Activated naive CD4-positive, alpha-beta T cell treated with anti-CD3 and anti-CD28 coated beads, Interleukin-2, amount 50 U/mL, for 16 hours (primary cell): Measurements from ENCODE around the gene ITPK1.
A peak's percentile ranks its signal among the peaks of the same experiment; 100 is the strongest.

ENCODE experiments used
- DNase-seq: peaks from one replicate; pipeline ENCODE4 v3.0.0-alpha.2; 2020

Gene ITPK1

DNA sequence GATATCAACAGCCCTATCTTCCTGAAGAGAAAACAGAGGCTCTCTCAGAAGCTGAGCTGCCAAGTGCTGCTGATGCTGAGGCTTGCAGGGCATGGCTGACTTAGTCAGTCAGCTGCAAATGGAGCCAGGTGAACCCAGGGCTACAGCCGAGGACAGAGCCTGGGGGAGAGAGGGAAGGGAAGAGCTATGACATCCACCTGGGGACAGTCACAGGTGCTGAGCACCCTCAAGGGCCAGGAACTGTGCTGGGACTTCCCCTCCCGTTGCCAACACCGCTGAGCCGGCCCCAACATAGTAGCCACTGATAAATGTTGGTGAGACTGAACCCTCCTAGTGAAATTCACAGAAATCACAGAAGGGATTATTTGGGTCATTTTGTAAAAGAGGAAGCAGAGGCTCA is 199.5 kb downstream of the ITPK1 start:
- DNase-seq = no peak

DNA sequence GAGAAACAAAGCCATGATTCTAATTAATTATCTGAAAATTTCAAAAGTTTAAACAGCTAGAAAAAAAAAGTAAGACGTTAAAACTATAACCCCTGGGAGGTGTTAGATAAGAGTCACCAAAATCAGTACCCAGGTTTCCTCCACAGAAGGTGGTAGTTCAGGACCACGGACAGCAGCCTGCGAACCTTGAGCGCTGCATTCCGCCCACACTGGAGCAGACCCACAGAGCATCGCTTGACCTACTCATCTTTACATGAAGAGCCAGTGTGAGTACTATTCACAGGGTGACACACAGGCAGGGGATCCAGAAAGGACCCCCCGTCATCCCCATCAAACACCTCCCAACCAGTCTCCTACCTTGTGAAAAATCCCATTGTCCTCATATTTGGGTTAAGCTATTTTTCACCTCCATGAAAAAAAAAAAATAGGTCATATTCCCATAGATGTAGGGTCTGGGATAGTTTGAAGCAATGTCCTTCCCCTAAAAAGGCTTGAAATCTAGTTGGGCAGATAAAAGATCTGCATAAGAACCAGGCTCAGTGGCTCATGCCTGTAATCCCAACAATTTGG is 201.6 kb downstream of the ITPK1 start:
- peak; percentile 32 for DNase-seq

DNA sequence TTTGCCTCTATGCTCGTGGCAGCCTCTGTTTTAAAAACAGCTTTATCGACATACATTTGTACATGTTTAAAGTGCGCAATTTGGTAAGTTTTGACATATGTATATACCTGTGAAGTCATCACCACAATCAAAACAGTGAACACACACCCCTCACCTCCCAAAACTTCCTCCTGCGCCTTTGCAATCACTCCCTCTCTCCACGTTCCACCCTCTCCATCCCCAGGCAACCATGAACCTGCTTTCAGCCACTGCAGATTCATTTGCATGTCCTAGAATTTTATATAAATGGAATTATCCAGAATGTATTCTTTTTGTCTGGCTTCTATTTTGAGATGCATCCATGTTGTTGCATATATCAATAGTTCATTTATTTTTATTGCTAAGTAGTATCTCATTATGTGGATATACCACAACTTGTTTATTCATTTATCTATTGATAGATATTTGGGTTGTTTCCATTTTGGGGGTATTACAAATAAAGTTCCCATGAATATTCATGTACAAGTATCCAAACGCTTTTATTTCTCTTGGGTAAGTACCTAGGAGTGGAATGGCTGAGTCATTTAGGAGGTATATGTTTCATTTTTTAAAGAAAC is 208.3 kb downstream of the ITPK1 start:
- no peak for DNase-seq

DNA sequence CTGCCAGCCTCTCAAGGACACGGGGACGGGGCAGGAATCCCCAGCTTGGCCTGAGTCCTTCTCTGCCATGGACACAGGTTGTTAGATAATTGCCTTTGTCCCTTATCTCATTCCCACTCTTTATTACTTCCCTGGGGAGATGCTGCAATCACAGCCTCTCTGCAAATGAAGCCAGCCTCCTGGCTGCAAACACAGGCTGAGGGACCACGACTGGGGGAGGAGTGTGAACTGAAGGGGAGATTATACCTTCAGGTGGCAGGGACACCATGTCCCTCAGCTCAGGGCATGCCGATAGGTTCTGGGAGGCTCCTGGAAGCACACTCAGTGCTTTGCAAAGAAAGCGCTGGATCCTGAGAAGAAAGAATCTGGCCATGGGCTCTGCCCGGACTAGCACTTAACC is 208.9 kb downstream of the ITPK1 start:
- no peak for DNase-seq

DNA sequence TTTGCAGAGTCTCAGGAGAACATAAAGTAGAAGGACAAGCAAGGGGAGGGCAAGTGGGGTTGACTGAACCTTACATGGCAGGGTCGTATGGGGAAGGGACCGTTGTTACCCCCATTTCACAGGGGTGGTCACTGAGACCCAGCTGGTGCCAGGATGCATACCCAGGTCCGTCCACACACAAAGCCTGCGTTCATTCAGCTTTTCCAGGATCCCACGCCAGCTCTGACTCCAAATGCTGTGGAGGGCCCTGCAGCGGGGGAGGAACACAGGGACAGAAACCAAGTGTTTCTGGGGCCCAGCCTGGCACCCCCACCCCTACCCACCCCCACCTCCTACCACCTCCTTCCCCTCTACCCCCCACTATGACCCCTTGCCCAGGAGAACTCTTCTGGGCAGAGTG is 209.3 kb downstream of the ITPK1 start:
- DNase-seq = no peak

DNA sequence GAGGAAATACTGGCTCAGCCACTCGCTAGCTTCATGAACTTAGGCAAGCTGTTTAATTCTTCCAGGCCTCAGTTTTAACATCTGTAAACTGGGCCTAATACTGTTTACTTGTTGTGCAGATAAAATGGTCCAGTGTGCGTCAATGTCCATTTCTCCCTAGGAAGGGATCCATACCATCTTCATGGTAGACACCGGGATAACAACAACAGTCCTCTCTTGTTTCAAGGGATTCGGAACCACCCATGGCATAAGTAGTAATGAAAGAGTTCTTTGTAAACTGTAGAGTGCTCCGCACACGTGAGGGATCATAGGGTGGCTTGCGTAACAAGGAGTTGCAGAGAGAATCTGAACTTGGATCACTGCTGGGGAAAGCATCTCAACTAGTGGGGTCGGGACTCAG is 210.1 kb downstream of the ITPK1 start:
- DNase-seq = no peak

DNA sequence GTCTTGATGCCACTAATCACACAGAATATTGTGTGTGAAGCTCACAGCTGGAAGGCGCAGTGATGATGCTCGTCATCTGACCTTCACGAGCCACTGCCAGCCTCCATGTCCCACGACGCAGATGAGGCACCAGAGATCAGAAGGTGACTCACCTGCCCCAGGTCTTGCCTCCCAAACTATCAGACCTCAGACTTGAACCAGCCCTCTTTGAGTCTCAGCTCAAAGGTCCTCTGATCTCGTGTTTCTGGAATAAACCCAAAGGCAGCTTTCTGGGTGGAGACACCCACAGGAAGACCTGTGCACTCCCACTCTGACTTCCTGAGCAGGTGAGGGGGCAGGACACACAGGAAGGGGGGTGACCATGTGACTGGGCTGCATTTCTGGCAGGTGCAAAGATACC is 212.4 kb downstream of the ITPK1 start:
- peak; percentile 34 for DNase-seq

DNA sequence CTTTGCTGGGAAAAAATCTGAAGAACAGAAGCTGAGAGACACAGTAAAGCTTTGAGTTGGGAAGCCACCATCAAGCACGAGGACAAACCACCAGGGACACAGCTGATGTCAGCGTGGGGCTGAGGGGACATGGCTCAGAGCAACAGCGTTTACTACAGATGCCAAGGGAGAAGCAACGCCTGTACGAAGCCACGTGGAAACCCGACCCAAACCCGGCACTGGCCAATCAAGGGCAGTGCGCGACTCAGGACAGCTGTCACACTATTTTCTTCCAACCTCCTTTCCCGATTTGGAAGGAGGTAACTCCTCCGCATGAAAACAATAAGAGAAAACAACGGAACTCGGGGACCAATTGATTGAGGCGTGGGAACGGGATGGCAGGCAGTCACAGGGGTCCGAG is 213.0 kb downstream of the ITPK1 start:
- no peak for DNase-seq

DNA sequence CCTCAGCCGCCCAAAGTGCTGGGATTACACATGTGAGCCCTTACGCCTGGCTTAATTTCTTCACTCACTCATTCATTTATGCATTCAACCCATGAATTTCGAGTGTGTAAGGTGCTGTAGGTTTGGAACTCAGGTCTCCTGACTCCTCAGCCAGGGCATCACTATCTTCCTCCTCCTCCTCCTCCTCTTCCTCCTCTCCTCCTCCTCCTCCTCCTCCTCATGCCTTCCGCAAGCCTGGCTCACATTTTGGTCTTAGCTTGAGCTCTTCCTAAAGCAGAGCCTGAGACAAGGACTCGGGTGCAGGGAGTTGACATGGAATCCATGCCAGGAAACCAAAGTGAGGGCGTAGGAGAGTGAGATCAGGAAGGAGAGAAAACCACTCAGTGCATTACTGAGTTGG is 213.5 kb downstream of the ITPK1 start:
- no peak for DNase-seq

DNA sequence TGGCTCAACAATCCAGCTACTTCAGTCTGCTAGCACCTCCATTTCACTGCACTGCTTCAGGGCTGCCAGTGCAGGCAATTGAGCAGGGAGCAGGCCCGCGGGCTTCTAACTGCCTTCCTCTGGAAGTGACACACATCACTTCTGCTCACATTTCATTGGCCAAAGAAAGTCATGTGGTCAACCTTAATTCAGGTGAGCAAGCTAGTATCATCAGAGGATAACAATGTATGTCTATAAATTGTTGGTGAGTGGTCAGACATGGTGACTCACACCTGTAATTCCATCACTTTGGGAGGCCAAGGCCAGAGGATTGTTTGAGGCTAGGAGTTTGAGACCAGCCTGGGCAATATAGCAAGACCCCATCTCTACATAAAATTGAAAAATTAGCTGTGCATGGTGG is 215.1 kb downstream of the ITPK1 start:
- no peak for DNase-seq

DNA sequence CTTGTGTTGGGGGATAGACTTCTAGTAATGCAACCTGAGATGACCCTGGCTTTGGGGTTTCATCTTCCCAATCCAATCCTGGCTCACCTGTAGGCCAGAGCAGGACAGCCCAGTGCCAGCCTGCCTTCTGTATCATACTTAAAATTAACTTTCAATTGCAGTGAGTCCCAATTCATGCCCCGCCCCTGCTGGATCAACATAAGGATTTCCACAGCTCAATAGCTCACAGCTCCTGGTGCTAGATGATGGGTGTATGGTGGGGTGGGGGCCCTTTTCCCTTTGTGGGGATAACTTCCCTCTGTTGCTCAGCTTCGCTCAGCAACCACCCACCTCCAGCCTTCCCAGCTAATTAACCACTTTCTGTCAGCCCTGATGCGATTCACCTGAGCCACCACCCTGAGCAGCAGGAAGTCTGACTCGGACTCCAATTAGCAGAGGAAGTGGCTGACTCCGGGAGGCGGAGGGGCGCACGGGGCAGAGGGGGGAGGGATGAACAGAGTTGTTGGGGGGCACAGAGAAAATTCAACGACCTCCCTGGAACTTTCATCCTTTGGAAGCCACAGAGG is 217.1 kb downstream of the ITPK1 start:
- DNase-seq = no peak

DNA sequence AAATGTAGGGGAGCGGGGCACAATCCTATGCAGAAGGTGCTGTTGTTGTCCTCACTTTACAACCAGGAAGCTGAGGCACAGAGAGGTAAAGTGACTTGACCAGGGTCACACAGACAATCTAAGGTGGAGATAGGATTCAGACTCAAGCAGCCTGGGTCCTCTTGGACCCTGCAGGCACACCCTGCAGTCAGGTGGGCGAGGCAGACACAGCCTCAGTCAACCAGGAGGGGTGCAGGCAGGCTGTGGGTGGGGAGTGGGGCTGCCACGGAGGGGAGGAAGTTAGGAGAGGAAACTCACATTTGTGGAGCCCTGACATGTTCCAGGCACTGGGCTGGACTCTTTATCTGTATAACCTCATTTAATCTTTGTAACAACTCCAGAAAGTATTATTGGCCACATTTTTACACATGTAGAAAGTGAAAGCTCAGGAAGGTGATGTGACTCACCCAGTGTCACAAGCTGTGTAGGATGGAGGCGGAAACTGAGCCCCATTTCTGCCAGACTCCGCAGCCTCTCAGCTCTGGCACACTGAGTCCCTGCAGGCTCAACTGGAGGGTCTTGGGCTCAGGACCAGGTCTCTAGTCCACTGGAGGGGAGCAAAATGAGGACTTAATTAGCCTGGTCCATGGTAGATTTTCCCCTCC is 217.7 kb downstream of the ITPK1 start:
- peak; percentile 41 for DNase-seq

DNA sequence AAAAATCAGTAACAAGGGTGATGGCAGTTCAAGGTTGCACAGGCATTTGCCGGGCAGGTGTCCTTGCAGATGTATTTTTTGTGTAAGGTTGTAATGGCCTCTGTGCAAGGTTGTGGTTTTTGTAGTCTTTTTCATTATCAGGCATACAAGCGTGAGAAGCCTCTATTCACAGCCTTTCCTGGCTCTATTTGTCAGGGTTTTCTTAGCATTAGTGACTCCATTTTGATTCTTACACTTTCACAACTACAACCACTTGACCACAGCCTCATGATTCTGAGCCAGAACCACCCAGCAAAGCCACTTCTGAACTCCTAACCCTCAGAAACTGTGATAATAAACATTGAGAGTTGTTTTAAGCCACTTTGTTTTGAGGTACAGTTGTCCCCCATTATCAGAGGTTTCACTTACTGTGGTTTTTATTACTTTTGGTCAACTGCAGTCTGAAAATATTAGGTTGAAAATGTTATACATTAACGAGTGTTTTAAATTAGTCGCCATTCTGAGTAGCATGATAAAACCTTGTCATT is 220.3 kb downstream of the ITPK1 start:
- no peak for DNase-seq

DNA sequence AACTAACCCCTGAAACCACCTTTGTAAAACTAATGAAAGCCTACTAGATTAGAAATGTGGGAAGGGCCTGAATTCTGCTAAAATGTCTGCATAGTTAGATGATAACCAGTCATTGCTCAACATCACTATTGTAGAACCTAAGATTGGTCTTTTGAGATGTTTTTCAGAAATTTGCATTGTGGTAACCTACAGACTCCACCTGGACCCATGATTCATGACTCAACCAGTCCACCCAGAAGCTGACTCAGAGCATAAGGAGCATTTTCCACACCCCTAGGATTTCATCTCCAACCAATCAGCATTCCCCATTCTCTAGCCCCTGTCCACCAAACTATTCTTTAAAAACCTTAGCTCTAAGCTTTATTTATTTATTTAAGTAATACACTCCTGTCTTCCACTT is 223.1 kb downstream of the ITPK1 start:
- no peak for DNase-seq

DNA sequence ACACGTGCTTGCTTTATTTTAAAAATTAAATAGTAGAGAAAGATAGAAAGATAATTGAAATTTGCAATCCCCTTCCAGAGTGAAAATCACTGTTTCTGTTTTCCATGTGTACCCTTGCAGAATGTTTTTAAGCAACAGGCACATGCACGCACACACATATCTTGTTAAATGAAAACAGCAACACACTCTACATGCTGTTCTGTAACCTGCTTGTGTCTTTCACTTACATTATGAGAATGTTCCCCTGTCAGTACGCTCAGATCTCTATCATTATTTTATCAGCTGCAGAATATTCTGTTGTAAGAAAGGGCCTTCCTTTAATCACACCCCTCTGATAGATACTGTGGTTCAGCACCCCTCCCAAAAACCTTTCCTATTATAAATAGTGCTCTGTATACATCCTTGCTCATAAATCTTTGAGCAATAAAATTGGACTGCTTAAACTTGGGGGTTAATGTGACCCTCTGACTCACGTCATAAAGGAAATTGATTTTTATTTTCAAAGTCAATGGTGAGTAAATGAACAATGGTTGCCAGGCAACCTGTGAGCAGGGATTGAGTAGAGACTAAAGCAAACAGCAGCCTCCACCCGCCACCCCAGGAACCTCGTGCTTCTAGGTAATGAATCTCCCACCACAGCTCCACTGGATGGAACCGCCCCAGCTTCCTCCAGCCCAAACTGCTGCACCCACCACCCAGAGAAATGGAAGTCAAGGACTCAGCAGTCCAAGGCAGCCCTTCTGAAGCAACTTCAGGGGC is 224.7 kb downstream of the ITPK1 start:
- DNase-seq = no peak

DNA sequence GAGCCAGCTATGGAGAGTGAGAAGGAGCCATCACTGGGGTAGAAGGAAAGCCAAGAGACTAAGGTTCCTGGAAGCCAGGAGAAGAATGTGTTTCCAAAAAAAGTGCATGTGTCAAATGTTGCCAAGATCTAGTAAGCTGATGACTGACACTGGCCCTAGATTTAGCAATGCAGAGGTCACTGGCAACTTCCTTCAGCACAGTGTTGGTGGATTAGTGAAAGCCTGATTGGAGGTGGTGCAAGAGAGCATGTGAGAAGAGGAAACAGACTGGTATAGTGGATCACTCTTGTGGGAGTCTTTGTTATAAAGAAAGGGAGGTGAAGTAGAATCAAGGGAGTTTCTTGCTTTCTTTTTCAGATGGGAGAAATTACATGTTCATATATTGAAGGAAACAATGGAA is 226.8 kb downstream of the ITPK1 start:
- no peak for DNase-seq

DNA sequence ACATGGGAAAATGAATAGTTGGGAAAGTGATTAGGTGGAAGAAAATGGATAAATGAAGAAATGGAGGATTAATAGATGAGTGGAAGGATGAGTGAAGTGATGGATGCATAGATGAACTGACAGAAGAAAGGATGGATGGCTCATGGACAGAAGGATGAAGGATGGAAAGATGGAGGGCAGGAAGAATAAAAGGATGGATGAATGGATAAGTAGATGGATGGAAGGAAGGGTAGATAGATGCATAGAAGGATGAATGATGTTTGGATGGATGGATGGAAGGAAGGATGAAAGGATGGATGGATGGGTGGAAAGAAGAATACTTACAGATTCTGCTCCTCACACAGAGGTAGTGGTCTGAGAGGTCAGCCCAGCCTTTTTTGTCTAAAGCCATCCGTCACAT is 228.6 kb downstream of the ITPK1 start:
- no peak for DNase-seq
